SK-N-SH (cell line): Measurements from ENCODE around the gene CYP4F22.

Experiments used
- CTCF ChIP-seq: fragments of 200-600 bp; sonication (generic); IDR thresholded peaks from 2 replicates; pipeline ENCODE4 v1.6.1; 2017; ENCODE audit warnings: antibody characterized with exemption, mild to moderate bottlenecking, moderate library complexity
- NFIC ChIP-seq: IDR thresholded peaks from 2 replicates; pipeline ENCODE4 v1.4.0; 2012; ENCODE audit warnings: borderline replicate concordance
- NRF1 ChIP-seq: IDR thresholded peaks from 2 replicates; pipeline ENCODE4 v1.6.1; 2012; ENCODE audit warnings: low read depth, mild to moderate bottlenecking, low read length
- POLR2AphosphoS5 ChIP-seq: IDR thresholded peaks from 2 replicates; pipeline ENCODE4 v1.6.1; 2012; ENCODE audit warnings: low read depth, low read length
- RAD21 ChIP-seq: IDR thresholded peaks from 2 replicates; pipeline ENCODE4 v1.6.1; 2012; ENCODE audit warnings: mild to moderate bottlenecking, low read length
- SIN3A ChIP-seq: IDR thresholded peaks from 2 replicates; pipeline ENCODE4 v1.6.1; 2012; ENCODE audit warnings: low read depth, mild to moderate bottlenecking, low read length, moderate library complexity, borderline replicate concordance
- TCF12 ChIP-seq: IDR thresholded peaks from 2 replicates; pipeline ENCODE4 v1.4.0; 2012
- ZBTB33 ChIP-seq: IDR thresholded peaks from 2 replicates; pipeline ENCODE4 v1.4.0; 2012; ENCODE audit warnings: low read depth, borderline replicate concordance
- TF ChIP-seq, protein P1 (sequence below): IDR thresholded peaks from 2 replicates; pipeline ENCODE4 v1.6.1; 2012; ENCODE audit warnings: mild to moderate bottlenecking, low read depth, low read length, moderate library complexity

GRCh38 chr19:15516363-15516762 lies 8.0 kb downstream of the CYP4F22 start:
- TF ChIP-seq ZBTB33 = no peak
- TF ChIP-seq CTCF = no peak
- no peak for TF ChIP-seq NFIC
- TF ChIP-seq, protein P1, sequence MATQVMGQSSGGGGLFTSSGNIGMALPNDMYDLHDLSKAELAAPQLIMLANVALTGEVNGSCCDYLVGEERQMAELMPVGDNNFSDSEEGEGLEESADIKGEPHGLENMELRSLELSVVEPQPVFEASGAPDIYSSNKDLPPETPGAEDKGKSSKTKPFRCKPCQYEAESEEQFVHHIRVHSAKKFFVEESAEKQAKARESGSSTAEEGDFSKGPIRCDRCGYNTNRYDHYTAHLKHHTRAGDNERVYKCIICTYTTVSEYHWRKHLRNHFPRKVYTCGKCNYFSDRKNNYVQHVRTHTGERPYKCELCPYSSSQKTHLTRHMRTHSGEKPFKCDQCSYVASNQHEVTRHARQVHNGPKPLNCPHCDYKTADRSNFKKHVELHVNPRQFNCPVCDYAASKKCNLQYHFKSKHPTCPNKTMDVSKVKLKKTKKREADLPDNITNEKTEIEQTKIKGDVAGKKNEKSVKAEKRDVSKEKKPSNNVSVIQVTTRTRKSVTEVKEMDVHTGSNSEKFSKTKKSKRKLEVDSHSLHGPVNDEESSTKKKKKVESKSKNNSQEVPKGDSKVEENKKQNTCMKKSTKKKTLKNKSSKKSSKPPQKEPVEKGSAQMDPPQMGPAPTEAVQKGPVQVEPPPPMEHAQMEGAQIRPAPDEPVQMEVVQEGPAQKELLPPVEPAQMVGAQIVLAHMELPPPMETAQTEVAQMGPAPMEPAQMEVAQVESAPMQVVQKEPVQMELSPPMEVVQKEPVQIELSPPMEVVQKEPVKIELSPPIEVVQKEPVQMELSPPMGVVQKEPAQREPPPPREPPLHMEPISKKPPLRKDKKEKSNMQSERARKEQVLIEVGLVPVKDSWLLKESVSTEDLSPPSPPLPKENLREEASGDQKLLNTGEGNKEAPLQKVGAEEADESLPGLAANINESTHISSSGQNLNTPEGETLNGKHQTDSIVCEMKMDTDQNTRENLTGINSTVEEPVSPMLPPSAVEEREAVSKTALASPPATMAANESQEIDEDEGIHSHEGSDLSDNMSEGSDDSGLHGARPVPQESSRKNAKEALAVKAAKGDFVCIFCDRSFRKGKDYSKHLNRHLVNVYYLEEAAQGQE = no peak
- TF ChIP-seq TCF12 = no peak
- TF ChIP-seq SIN3A = no peak
- no peak for TF ChIP-seq NRF1
- no peak for TF ChIP-seq RAD21
- no peak for TF ChIP-seq POLR2AphosphoS5
